GM12892 (cell line): ENCODE results near the gene CLDN34.

Experiments
- DNase-seq: peaks from one replicate; pipeline ENCODE4 v3.0.0; 2011; ENCODE audit not compliant: insufficient read length
- FAIRE-seq: peaks from 2 replicates; lab custom pipeline; 2011; peaks lifted over from hg19 to GRCh38; lab: Jason Lieb, UNC
- POLR2A ChIP-seq: IDR thresholded peaks from 2 replicates; pipeline ENCODE4 v1.6.1; 2011; ENCODE audit warnings: low read depth, low read length, control low read depth
- POLR2AphosphoS5 ChIP-seq: IDR thresholded peaks from 2 replicates; pipeline ENCODE4 v1.6.1; 2011; ENCODE audit warnings: low read depth, low read length, control low read depth
- TAF1 ChIP-seq: IDR thresholded peaks from 2 replicates; pipeline ENCODE4 v1.6.1; 2011; ENCODE audit warnings: low read depth, mild to moderate bottlenecking, control low read depth, low read length, borderline replicate concordance

Gene CLDN34

GRCh38 chrX:9983846-9984245 lies 16.7 kb downstream of the CLDN34 start:
- no peak for DNase-seq
- no peak for FAIRE-seq
- no peak for TF ChIP-seq POLR2AphosphoS5
- TF ChIP-seq TAF1, result no peak
- no peak for TF ChIP-seq POLR2A

GRCh38 chrX:9988762-9989161 lies 21.6 kb downstream of the CLDN34 start:
- DNase-seq (no peak), FAIRE-seq (peak; percentile 48)
- TF ChIP-seq TAF1 (no peak), POLR2A (no peak), POLR2AphosphoS5 (no peak)

GRCh38 chrX:9992061-9992460 lies 24.9 kb downstream of the CLDN34 start:
- TF ChIP-seq POLR2A, result no peak
- TF ChIP-seq TAF1, result no peak
- no peak for TF ChIP-seq POLR2AphosphoS5
- DNase-seq (no peak), FAIRE-seq (no peak)

- TF ChIP-seq TAF1, result no peak
- TF ChIP-seq POLR2A, result no peak
- TF ChIP-seq POLR2AphosphoS5, result no peak
- no peak for DNase-seq
- no peak for FAIRE-seq
These were observed 25.6 kb downstream of the CLDN34 start for GRCh38 chrX:9992724-9993123.

GRCh38 chrX:9995855-9996339 lies 28.7 kb downstream of the CLDN34 start:
- TF ChIP-seq POLR2AphosphoS5, result no peak
- no peak for TF ChIP-seq POLR2A
- TF ChIP-seq TAF1, result no peak
- FAIRE-seq (peak; percentile 81), DNase-seq (peak; percentile 54)

- no peak for TF ChIP-seq POLR2A
- TF ChIP-seq TAF1, result no peak
- no peak for TF ChIP-seq POLR2AphosphoS5
- no peak for FAIRE-seq
- DNase-seq, result no peak
These were observed 29.9 kb downstream of the CLDN34 start for GRCh38 chrX:9997041-9997440.

- TF ChIP-seq TAF1 (no peak), POLR2AphosphoS5 (no peak), POLR2A (no peak)
- DNase-seq (no peak), FAIRE-seq (peak; percentile 82)
These were observed 30.4 kb downstream of the CLDN34 start for GRCh38 chrX:9997524-9997923.

GRCh38 chrX:10001496-10001895 lies 34.3 kb downstream of the CLDN34 start:
- no peak for TF ChIP-seq POLR2A
- no peak for TF ChIP-seq TAF1
- no peak for TF ChIP-seq POLR2AphosphoS5
- no peak for FAIRE-seq
- no peak for DNase-seq

- DNase-seq (no peak), FAIRE-seq (no peak)
- no peak for TF ChIP-seq POLR2A
- TF ChIP-seq POLR2AphosphoS5, result no peak
- TF ChIP-seq TAF1, result no peak
These were observed 37.8 kb downstream of the CLDN34 start for GRCh38 chrX:10004832-10005475.

- DNase-seq, result no peak
These were observed 38.9 kb downstream of the CLDN34 start for GRCh38 chrX:10006086-10006485.

GRCh38 chrX:10006770-10007169 lies 39.6 kb downstream of the CLDN34 start:
- no peak for FAIRE-seq

More at GRCh38 chrX:10006086-10006485, 38.9 kb downstream of the CLDN34 start:
- no peak for TF ChIP-seq POLR2A
- FAIRE-seq, result no peak

GRCh38 chrX:10007621-10008020 lies 40.5 kb downstream of the CLDN34 start:
- FAIRE-seq, result no peak
- no peak for TF ChIP-seq POLR2AphosphoS5
- no peak for TF ChIP-seq TAF1
- no peak for TF ChIP-seq POLR2A
- DNase-seq, result no peak

More at GRCh38 chrX:10006770-10007169, 39.6 kb downstream of the CLDN34 start:
- no peak for DNase-seq
- TF ChIP-seq POLR2AphosphoS5 (no peak), TAF1 (no peak), POLR2A (no peak)
